DND-41 (cell line): ENCODE data around the gene FRMD8.

ENCODE experiments used
- CTCF ChIP-seq: IDR thresholded peaks from 2 replicates; pipeline ENCODE4 v1.5.1; 2012; ENCODE audit warnings: borderline replicate concordance, low read length, moderate library complexity, mild to moderate bottlenecking; ENCODE audit not compliant: poor library complexity, severe bottlenecking; ENCODE audit errors: extremely low read depth
- EZH2 ChIP-seq: IDR thresholded peaks from 3 replicates; pipeline ENCODE4 v1.6.1; 2012; ENCODE audit warnings: borderline replicate concordance, low read depth, mild to moderate bottlenecking, moderate library complexity, low read length, inconsistent platforms; ENCODE audit not compliant: severe bottlenecking

- TF ChIP-seq CTCF (no peak), EZH2 (no peak)
Measured at GRCh38 chr11:65420506-65420905, 34.1 kb downstream of the FRMD8 start.
